Nephron (organoid): Measurements from ENCODE around the gene ARHGEF18.

Experiments used
- H3K27ac Mint-ChIP-seq, 3 experiments: 2 replicates each; pipeline ENCODE4 v1.8.0; 2020; ENCODE audit warnings: mixed read lengths in 3 of 3, mild to moderate bottlenecking in 2 of 3, moderate library complexity in 1 of 3
- H3K27me3 Mint-ChIP-seq: 2 replicates; pipeline ENCODE4 v1.8.0; 2021; ENCODE audit warnings: low read depth, mild to moderate bottlenecking, moderate library complexity, mixed read lengths
- H3K36me3 Mint-ChIP-seq: 2 replicates; pipeline ENCODE4 v1.8.0; 2020; ENCODE audit warnings: low read depth, mixed read lengths
- H3K4me1 Mint-ChIP-seq: 2 replicates; pipeline ENCODE4 v1.8.0; 2020; ENCODE audit warnings: mixed read lengths
- H3K4me3 Mint-ChIP-seq, 3 experiments: 2 replicates each; pipeline ENCODE4 v1.8.0; 2020; ENCODE audit warnings: mild to moderate bottlenecking in 3 of 3, mixed read lengths in 3 of 3, moderate library complexity in 2 of 3
- H3K9me3 Mint-ChIP-seq: 2 replicates; pipeline ENCODE4 v1.8.0; 2020; ENCODE audit warnings: mixed read lengths
- TF ChIP-seq, protein P1 (sequence below), 3 experiments: fragments of 200-600 bp; sonication (generic); IDR thresholded peaks; one replicate each; pipeline ENCODE4 v1.5.0; 2021; ENCODE audit warnings: antibody characterized with exemption in 3 of 3; ENCODE audit not compliant: unreplicated experiment in 3 of 3

The ARHGEF18 gene

DNA sequence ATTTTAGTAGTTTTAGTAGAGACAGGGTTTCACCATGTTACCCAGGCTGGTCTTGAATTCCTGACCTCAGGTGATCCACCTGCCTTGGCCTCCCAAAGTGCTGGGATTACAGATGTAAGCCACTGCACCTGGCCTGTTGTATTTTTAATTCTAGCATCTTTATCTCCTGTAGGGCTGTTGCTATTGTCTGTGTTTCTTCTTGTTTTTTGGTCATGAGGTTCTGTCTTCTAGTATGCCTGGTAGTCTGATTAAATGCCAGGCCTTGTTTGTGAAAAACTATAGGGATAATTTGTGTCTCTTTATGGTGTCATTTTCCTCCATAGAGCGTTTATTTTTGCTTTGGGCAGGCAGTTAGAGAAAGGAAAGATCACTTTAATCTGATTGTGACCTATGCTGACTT is 3.1 kb downstream of the ARHGEF18 start:
- H3K27ac Mint-ChIP-seq = no peak overlapping the region
- H3K4me3 Mint-ChIP-seq = no peak overlapping the region
- TF ChIP-seq, protein P1, sequence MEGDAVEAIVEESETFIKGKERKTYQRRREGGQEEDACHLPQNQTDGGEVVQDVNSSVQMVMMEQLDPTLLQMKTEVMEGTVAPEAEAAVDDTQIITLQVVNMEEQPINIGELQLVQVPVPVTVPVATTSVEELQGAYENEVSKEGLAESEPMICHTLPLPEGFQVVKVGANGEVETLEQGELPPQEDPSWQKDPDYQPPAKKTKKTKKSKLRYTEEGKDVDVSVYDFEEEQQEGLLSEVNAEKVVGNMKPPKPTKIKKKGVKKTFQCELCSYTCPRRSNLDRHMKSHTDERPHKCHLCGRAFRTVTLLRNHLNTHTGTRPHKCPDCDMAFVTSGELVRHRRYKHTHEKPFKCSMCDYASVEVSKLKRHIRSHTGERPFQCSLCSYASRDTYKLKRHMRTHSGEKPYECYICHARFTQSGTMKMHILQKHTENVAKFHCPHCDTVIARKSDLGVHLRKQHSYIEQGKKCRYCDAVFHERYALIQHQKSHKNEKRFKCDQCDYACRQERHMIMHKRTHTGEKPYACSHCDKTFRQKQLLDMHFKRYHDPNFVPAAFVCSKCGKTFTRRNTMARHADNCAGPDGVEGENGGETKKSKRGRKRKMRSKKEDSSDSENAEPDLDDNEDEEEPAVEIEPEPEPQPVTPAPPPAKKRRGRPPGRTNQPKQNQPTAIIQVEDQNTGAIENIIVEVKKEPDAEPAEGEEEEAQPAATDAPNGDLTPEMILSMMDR (IDR thresholded peaks at IDR 0.05; ENCODE audit: unreplicated experiment in 3 of 3) = no peak
- peaks cover 16% of the 10 kb centered on the region for H3K9me3 Mint-ChIP-seq
- H3K4me1 Mint-ChIP-seq = peaks cover 11% of the 10 kb centered on the region
- no peaks in the 10 kb centered on the region for H3K36me3 Mint-ChIP-seq
- peaks cover 3% of the 10 kb centered on the region for H3K27me3 Mint-ChIP-seq

- TF ChIP-seq, protein P1 (IDR thresholded peaks at IDR 0.05; ENCODE audit: unreplicated experiment in 3 of 3) = no peak
- Mint-ChIP-seq H3K27me3 (peaks cover 3% of the 10 kb centered on the region), H3K36me3 (no peaks in the 10 kb centered on the region), H3K4me3 (no peak overlapping the region), H3K27ac (peak overlapping the region in 2 of 3 experiments; percentile 9 to 24), H3K9me3 (peaks cover 14% of the 10 kb centered on the region), H3K4me1 (peaks cover 11% of the 10 kb centered on the region)
Measured at GRCh38 chr19:7355151-7355820, 6.5 kb downstream of the ARHGEF18 start.

DNA sequence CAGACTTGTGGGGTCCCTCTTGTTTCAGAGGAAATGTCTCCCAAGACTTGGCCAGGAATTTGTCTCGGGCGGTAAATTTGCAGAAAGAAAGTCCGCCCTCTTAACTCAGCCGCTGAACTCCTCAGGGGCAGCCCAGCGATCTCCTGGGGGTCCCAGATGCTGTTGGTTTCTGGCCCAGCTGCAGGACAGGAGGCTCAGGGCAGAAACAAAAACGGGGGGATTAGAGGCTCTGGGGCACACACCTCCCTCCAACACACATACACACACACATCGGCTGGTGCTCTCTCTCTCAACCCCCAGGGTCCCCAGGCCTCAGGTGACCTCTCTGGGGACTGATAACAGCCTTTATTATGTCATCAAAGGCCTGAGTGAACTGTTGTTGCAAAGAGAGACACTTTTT is 7.1 kb downstream of the ARHGEF18 start:
- Mint-ChIP-seq H3K27me3 (peaks cover under 1% of the 10 kb centered on the region), H3K36me3 (no peaks in the 10 kb centered on the region), H3K4me3 (no peak overlapping the region), H3K4me1 (peaks cover 11% of the 10 kb centered on the region), H3K9me3 (peaks cover 11% of the 10 kb centered on the region), H3K27ac (peak overlapping the region in 1 of 3 experiments; percentile 24)
- TF ChIP-seq, protein P1 (IDR thresholded peaks at IDR 0.05; ENCODE audit: unreplicated experiment in 3 of 3) = no peak

- Mint-ChIP-seq H3K36me3 (no peaks in the 10 kb centered on the region), H3K4me3 (no peak overlapping the region), H3K4me1 (peaks cover 11% of the 10 kb centered on the region), H3K9me3 (peaks cover 8% of the 10 kb centered on the region), H3K27me3 (no peaks in the 10 kb centered on the region), H3K27ac (no peak overlapping the region)
- TF ChIP-seq, protein P1 (IDR thresholded peaks at IDR 0.05; ENCODE audit: unreplicated experiment in 3 of 3) = no peak
Measured at GRCh38 chr19:7356899-7357627, 8.3 kb downstream of the ARHGEF18 start.

- peaks cover 3% of the 10 kb centered on the region for H3K9me3 Mint-ChIP-seq
- peaks cover 7% of the 10 kb centered on the region for H3K27me3 Mint-ChIP-seq
- no peak overlapping the region for H3K4me3 Mint-ChIP-seq
- no peaks in the 10 kb centered on the region for H3K36me3 Mint-ChIP-seq
- no peak overlapping the region for H3K27ac Mint-ChIP-seq
- H3K4me1 Mint-ChIP-seq = peaks cover 11% of the 10 kb centered on the region
- TF ChIP-seq, protein P1 (IDR thresholded peaks at IDR 0.05; ENCODE audit: unreplicated experiment in 3 of 3) = no peak
Measured at GRCh38 chr19:7358102-7358597, 9.4 kb downstream of the ARHGEF18 start.
